GM19035 (cell line): ENCODE measurements around the gene SUDS3.
"Not testable (repeated sequence)": the region's sequence is repeated elsewhere in the genome, so short reads cannot be mapped to it uniquely, and the experiment has no call there.

Experiments used
- ATAC-seq: cut with Tn5 transposase; IDR thresholded peaks from one replicate; pipeline ENCODE4 v1.9.1; 2021; ENCODE audit not compliant: unreplicated experiment

Gene SUDS3

GRCh38 chr12:118391836-118392235 lies 15.5 kb downstream of the SUDS3 start:
- no peak for ATAC-seq

DNA sequence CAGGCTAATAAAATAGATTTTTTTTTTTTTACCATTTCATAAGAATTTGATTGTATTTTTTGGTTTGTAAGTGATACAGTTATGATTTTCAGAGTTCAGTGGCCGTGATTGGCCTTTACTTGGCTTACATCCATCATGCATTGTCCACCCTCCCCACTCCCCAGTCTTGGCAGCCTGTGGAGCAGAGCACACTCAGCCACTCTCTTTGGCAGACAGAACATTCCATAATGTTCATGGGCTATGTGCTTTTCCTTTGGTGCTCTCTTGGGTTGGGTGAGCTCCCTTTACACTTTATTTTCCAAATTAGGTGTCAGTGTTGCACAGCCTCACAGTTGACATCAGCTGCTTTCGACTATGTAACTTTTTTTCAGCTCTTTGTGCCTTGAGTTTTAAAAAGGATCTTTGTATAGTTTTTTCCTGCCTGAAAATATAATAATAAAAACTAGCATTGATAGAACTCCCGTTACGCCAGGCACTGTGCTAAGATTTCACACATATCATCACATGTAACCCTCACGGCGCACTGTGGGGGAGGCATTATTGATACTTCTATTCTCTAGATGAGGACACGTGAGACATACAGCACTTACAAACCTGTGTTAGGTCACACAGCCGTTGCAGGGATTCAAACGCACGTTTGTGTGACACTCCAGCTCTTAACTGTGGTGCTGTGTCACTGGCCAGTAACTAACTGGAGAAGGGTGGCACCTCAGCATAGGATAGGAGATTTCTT lies 21.5 kb downstream of the SUDS3 start:
- ATAC-seq = no peak

- no peak for ATAC-seq
Observed at GRCh38 chr12:118398524-118398923, 22.2 kb downstream of the SUDS3 start.

DNA sequence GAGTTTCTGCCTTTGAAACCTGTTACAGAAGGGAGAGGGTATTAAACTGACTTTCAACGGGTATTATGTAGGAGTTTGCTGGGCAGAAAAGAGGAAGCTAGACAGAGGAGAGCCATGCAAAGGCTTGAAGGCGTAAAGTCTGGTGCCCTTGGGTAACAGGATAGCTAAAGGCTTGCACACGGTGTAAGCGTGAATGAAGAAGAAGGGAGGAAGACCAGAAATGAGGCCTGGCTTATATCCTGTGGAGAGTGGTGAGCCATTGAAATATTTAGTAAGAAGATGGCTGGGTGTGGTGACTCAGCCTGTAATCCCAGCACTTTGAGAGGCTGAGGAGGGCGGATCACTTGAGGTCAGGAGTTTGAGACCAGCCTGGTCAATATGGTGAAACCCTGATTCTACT lies 22.6 kb downstream of the SUDS3 start:
- no peak for ATAC-seq

DNA sequence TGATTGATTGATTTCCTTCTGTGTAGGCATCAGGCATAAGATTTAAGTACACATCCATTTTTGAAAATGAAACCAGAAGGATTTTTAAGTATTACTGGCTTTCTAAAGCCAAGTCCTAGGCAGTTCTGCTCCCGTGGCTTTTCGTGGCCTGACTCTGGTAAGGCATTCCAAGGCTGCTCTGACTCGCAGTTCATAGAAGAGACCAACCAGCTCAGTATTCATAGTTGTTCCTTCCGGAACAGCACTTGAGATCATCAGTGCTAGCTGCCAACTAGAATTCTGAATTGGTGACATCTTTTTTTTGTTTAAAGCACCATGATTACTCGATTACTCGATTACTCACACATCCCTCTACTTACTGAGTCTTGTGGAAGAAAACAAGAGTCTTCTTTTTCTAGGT lies 25.9 kb downstream of the SUDS3 start:
- ATAC-seq = no peak

GRCh38 chr12:118404876-118405521 lies 28.6 kb downstream of the SUDS3 start:
- ATAC-seq = no peak

- not testable (repeated sequence) for ATAC-seq
Observed at GRCh38 chr12:118408241-118408640, 31.9 kb downstream of the SUDS3 start.

DNA sequence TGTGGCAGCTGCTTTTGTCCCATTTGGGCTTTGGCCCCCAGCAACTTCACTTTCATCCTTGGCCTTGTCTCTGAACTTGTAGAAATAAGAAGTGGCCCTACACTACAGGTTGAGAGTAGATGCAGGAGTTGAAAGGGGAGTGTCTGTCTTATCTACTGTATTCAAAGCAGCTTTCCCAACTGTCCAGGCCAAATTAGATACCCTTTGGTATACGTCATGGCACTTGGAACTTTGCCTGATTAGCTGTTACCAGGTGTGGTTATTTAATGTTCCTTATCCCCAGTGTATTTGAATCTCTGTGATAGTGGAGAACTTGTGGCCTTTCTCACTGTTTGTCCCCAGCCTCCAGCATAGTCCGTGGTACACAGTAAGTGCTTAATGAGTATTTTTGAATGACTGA lies 33.5 kb downstream of the SUDS3 start:
- ATAC-seq = no peak

GRCh38 chr12:118417942-118418341 lies 41.6 kb downstream of the SUDS3 start:
- no peak for ATAC-seq

GRCh38 chr12:118418385-118419057 lies 42.2 kb downstream of the SUDS3 start:
- ATAC-seq = no peak

GRCh38 chr12:118420673-118421072 lies 44.3 kb downstream of the SUDS3 start:
- no peak for ATAC-seq

GRCh38 chr12:118424884-118425283 lies 48.5 kb downstream of the SUDS3 start:
- ATAC-seq = no peak

GRCh38 chr12:118425364-118425763 lies 49.0 kb downstream of the SUDS3 start:
- no peak for ATAC-seq

GRCh38 chr12:118427819-118428218 lies 51.5 kb downstream of the SUDS3 start:
- no peak for ATAC-seq

GRCh38 chr12:118428643-118429042 lies 52.3 kb downstream of the SUDS3 start:
- no peak for ATAC-seq

DNA sequence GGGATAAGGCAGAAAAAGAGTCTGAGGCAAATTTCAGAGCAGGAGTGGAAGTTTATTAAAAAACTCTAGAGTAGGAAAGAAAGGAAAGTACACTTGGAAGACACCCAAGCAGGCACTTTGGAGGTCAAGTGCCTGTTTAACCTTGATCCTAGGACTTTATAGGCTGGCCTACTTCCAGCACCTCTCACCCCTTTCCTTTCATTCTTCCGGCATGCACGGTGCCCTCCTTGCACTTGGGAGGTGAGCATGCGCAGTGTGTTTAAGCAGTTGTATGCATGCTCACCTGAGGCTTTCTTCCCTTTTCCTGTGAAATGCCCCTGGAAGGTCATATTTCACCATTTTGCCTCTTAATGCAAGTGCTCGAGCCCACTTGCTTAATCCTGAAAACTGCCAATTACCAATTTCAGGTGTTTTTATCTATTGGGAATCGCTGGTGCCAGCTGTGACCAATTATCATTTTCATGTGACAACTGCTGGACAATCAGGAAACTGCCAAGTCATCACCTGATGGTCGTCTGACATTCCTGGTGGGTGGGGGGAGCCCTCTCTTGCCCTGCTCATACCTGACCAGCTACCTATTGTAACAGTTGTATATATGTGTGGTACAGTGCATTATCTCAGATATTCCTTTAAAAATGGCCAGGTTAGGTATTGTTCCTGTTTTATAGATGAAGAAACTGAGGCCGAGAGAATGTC lies 53.5 kb downstream of the SUDS3 start:
- ATAC-seq = no peak

DNA sequence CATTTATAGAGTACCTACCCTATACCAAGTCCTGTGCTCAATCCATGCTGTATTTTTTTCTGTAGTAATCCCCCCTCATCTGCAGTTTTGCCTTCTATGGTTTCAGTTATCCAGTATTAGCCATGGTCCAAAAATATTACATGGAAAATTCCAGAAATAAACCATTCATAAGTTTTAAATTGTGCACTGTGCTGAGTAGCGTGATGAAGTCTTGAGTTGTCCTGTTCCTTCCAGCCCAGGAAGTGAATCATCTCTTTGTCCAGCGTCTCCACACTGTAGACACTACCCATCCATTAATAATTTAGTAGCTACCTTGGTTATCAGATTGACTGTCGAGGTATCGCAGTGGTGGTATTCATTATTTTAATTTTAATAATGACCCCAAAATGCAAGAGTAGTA lies 54.2 kb downstream of the SUDS3 start:
- no peak for ATAC-seq

DNA sequence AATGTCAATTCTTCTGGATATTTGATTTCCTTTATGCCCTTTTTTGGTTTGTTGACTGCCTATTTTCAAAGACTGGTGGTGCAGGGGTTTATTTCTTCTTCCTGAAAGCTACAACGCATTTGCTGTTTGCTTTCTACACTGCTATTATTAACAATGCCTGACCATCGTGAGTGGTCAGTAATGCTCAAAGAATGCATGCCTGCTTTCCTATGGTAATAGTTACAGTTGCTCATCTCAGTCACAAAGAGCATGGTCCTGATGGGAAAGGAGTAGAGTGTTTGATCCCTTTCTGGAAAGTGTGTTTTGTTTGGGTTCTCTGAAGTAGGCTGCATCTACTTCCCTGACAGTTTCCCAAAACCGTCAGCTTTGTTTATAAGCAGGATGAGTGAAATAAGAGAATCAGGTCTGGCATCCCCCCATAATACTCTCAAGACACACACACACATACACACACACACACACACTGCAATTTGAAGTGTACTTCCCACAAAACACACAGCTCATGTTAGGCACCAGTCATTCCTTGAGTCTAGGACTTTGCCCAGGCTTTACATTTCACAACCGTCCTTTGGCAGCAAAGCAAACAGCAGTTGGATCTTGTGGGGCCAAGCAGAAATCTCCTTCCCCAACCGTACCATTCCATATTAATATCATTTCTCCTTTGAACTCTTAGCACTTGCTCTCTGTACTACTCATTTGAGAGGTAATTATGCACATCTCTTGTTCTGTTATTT lies 56.6 kb downstream of the SUDS3 start:
- ATAC-seq = no peak

DNA sequence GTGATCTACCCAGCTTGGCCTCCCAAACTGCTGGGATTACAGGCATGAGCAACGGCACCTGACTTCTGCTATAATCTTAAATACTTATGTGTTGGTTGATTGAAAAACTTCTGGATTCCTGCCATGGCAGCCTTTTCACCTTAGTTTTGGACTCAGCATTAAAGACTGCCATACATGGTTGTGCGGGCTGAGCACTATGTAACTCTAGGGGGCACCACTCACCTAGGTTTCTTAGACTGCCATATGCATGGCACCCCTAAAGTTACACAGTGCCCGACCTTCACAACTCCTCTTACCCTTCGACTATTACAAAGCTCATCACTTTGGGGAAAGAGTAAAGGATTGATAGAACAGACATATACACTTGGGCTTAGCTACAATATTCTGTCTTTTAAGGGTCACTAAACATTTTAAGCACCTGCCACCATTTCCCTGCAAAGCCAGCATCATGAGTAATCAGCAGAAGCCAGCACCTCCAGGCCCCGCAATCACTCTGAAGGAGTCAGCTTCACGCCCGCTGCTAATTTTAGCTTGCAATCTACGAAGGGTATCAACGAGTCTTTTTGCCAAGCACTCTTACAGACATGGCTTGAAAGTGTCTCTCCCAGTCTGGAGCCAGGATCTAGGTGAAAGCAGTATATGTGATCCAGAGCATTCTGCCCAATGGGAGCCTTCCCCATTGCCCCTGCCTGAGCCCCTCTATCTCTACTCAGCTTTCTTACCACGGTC lies 59.8 kb downstream of the SUDS3 start:
- no peak for ATAC-seq

DNA sequence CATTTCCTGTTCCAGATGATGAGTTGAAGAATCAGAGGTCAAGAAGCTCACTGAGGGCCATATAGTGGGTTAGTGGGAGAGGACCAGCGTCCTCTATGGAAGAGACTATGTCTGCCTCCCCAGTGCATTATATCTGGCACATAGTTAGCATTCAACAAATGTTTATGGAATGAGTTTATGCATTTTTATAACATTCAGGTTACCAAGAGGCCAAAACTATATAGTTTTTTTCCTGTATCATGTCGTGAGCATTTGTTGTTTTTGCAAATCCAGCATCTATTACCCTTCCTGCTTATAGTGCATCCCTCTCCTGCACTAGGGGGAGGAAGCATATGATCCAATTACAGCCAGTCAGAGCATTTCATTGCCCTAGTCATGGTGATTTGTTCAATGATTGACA lies 60.6 kb downstream of the SUDS3 start:
- ATAC-seq = no peak
